DMS 273 treated with DMSO at 0.1 percent for 48 hours (cell line): ENCODE measurements around the gene NECAB2.

ENCODE experiments used
- DNase-seq: peaks from one replicate; lab custom pipeline; 2025; lab: John Stamatoyannopoulos, UW

Gene NECAB2

DNA sequence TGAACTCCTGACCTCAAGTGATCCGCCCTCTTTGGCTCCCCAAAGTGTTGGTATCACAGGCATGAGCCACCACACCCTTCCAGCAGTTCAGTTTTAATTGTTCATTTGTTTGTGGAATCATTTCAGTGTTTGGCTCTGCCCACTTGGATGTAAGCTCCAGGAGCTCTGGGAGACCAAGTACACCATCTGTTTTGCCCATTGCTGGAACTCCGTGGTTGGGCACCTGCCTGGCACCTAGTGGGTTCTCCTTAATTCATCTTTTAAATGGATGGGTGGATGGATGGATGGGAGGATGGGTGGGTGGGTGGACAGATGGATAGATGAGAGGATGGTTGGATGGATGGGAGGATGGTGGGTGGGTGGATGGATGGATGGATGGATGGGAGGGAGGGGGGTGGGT is 953 bp upstream of the NECAB2 start:
- no peak for DNase-seq

DNA sequence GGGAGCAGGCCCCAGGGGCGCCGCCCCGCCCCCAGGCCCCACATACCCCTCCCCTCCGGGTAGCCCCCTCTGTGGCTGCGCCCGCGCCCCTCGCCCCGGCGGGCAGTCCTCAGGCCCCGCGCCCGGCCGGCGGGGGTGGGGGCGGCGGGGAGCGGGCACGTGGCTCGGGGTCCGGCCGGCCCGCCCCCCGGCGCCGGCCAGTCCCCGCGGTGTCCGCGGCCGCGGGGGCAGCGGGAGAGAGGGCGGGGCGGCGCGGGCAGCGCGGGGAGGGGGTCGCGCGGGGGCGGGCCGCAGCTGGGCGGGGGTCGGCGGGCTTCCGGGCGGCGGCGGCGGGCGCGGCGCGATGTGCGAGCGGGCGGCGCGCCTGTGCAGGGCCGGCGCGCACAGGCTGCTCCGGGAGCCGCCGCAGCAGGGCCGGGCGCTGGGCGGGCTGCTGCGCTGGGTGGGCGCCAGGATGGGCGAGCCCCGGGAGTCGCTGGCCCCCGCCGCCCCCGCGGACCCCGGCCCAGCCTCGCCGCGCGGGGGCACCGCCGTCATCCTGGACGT is 335 bp downstream of the NECAB2 start:
- DNase-seq = no peak

DNA sequence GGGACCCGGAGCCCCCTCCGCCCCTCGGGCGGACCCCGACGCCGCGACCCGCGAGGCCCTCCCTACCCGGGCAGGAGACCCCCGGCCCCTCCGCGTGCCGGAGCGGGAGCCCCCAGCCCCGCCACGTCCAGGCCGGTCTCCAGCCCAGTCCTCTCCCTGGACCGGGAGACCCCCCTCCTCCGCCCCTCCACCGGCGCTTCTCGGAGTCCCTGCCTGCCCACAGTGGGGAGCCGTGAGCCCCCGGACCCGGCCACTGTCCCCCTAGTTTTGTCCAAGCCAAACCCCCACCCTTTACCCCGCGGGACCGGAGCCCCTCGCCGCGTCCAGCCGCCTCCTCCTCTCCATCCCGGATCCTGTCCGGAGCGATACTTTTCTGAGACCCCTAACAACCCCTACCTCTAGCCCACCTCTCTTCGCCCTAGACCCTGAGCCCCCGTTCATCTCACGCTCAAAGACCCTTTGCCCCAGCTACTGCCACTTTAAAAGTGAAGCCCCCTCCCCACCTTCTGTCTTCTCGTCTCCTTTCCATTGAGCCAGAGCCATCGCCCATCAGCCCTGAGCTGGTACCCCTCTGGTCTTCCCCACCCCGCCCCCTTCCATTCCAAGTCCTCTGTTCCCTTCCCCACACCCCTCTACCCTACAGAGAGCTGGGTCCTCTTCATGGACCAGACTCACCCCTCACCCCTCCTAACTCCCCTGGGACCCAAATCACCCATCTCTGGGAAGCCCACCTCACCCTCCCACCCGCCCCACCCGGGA is 1.0 kb downstream of the NECAB2 start:
- no peak for DNase-seq

DNA sequence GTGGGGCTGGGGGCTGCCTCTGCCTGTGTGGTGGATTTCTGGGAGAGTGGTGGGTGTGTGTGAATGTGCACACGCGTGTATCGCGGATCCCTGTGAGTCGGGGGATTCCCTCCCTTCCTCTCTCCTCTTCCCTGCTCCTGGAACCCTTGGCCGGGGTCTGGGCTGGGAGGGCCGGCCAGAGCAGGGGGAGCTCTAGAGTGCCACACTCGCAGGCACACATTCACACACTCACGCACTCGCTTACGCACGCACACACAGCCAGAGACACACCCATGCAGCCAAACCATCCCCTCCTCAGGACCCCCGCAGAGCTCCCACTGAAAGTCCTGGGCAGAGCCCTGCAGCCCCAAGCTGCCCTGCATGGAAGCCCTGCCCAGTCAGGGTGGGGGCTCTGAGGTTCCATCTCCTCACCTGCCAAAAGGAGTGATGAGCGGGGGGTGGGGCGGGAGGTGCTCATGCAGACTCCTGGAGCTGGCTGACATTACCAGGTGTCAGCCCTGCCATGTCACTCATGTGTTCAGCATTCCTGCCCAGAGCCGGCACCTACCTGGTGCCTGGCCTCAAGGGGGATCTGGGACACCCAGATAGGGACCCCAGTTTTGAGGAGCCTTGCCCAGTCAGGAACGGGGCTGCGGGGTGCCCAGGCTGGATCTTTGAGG is 1.9 kb downstream of the NECAB2 start:
- DNase-seq = no peak

DNA sequence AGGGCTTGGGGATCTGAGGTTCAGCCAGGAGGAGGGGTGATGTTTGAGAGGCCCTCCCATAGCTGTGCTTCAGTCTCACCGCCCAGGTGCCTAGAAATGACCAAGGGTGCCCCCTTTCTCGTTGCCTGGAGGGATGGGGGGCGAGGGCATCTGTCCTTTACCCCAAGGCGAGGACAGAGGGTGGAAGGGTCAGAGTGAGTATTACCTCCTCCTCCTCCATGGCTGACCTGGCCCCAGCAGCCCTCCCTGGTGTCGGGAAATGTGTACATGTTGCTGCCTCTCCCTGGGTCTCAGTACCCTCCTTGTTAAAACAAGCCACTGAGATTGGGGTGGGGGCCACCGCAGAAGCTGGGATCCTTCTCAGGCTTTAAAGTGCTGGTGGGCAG is 2.4 kb downstream of the NECAB2 start:
- DNase-seq = no peak

DNA sequence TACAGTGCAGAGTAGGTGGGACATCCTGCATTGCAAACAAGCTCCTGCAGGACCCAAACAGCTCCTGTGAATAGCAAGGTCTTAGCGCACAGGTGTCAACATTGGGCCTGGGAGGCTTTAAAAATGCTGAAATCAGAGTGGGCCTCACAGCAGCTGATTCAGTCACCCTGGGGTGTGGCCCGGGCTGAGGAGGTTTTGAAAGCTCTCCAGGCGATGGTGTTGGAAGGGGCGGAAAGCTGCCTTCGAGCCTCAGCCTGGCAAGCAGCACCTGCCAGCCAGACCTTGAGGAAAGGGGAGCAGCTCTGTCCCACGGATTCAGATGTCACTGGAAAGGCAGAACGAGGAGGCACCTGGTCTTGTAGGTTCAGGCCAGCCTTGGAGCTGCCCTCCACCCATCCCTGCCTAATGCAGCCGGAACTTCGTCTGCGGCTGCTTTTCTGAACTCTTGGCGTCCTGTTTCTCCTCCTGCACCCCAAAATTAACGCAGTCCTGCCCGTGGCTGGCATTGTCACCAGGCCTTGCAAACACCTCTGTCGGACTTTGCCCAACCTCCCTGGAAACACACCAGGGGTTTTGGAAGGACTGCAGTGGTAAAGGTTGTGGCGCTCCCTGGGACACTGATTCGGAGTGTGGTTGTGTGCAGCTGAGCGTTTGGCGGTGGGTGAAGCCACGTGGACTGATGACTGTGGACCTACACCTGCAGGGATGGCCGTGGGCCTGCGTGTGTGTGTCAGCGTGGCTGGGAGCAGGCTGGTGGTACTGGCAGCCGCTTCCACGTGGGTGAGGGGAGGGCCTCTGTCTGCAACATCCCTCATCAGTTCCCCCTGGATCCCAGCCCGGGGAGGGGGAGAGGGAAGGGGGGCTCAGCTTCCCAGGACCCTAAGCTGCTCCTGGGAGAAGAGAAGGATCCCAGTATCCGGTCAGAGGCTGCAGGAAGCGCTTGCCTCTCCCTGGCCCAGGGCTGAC is 3.4 kb downstream of the NECAB2 start:
- no peak for DNase-seq

DNA sequence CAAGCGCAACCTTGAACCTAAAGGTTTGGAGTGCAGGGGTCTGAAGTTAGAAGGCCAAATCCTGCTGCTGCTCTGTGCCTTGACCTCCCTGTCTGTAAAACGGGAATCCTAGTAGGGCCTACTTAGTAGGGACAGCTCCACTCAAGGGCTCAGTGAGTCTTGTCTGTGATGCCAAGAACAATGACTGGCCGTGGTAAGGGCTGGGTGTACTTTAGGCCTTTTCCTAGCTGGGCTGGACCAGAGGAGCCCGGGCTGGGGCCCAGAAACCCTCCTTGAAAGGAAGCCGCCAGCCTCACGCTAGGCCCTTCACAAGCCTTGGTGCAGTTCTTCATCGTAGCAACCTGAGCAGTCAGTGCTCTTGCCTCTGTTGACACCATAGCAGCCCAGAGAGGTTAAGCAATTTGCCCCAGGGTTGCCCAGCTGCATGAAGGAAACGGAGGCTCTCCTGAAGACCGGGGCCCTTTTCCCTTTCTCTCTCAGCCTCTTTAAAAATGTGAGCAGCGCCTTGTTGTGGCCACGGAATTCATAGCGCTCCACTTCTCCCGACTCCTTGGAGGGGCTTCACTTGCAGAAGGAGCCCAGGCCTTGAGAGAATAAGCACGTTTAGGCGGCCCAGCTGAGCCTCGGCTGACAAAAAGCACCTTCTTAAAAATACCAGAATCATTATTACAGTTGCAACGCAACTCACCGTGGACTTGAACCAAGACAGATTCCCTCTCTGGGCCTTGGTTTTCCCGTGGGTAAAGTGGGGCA is 4.4 kb downstream of the NECAB2 start:
- no peak for DNase-seq

DNA sequence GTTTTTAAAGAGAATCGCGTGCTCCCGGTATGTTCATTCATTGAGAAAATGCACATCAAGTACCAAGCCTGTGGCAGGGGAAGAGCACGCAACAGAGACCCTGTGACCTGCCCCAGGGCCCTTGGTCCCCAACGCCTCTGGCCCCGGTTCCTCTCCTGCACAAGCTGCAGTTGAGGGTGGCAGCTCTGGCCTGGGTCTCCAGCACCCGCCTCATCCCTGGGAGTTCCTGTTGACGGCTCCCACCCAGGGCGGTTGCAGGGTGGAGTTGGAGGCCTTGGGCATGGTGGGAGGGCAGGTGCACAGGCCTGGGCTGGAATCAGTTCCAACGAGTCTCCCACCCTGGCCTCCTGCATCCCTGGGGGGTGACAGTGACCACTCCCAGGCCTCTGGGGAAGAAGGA is 5.0 kb downstream of the NECAB2 start:
- DNase-seq = no peak

DNA sequence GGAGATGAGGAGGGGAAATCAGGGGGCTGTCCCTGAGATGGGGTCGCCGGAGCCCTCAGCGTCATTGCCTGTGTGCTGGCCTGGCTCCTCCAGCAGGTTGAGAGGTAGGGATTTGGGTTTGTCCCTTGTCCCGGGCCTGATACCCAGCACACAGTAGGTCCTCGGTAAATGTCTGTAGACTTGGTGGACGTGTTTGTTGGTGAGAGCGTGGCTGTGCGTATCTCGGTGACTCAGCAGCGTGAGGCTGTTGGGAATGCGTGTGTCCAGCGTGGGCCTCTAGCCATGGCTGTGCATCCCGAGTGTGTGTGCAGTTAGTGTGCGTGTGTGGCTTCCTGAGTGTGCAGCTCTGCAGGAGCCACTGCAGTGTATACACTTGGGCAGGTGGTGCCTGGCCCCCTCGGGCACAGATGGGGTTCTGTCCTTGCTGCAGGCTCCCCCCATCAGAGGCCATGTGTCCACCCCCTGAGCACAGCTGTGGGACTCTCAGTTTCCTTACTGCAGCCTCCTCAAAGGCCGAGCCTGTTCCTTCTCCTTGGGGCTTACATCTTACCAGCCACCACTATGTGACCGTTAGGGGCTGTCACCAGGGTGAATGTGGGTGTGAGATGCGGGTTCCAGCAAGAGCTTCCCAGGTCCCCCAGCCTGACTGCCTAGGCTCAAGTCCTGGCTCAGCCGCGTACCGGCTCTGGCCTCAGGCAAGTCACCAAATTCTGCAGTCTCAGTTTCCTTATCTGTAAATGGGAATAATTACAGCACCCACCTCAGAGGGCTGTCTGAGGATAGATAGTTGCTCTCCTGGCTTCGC is 5.7 kb downstream of the NECAB2 start:
- DNase-seq = no peak

DNA sequence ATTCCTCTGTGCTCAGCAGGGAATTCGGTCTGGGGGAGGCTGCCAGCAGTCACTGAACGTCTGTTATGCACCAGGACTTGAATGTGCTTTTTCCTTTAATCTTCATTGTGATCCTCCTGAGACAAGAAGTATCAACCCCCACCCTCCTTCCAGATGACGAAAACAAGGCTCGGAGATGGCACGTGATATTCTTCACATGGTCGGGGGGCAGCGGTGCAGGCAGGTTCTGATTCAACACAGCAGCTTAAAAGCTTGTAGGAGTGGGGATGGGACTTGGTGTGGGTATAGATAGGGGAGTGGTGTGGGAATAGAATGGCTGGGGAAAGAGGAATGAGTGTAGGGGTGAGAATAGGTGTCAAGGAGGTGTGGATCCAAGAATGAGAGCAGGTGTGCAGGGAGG is 6.4 kb downstream of the NECAB2 start:
- no peak for DNase-seq

DNA sequence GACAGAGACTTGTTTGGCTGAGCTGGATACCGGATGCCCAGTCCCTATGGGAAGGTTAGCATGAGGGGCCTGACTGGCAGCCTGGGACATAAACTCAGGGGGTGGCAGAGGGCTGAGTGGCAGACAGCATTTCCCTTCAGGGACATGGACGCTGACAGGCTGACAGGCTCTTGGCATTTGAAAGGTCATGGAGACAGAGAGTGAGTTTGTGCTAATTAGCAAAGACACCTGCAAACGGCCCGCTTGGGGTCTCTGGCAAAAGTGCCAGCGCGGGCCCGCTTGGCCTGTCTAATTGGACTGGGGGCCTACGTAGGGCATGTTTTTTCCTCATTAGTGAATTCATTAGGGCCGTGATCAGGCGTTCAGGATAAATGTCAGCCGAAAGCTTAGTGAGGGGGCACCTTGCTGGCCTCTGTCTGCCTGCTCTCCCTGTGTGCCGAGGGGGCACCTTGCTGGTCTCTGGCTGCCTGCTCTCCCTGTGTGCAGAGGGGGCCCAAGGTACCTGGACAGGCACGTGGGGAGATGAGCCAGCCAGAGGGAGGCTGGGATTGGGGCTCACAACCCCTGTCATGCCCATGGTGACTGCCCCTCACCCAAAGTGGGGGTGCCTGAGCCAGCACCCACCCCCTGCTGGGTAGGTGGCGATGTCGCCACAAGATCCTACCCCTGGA is 7.7 kb downstream of the NECAB2 start:
- DNase-seq = no peak

DNA sequence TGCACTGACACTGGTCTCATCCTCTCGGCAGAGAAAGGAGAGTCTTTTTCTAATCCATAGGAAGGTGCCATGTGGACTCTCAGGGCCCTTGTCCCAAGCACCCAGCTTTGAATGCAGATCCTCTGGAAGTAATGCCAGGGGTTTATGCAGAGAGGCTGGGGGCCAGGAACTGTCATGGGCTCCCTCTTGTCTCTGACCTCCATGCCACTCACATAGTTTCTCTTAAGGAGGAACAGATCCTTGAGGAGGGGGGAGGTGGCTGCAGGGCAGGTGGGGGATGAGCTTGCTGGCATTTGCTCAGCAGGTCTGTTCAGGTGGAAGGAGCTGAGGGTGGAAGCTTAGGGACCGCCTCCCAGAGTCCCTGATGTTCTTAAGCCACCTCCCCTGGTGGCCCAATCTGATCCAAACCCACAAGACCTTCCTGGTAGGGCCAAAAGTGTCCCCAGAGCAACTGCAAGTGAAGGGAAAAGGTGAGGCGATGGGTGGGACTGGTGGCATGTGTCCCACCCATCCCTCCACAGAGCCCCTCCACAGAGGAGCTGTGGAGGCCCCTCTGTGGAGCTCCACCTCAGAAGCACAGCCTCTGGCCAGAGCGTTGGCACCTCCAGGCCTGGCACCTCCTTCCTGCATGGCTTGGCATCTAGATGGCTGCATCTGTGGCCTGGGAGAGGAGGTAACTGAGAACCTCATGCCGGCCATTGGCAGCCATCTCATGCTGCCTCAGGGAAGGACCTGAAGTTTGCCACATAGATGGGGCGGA is 9.2 kb downstream of the NECAB2 start:
- no peak for DNase-seq

DNA sequence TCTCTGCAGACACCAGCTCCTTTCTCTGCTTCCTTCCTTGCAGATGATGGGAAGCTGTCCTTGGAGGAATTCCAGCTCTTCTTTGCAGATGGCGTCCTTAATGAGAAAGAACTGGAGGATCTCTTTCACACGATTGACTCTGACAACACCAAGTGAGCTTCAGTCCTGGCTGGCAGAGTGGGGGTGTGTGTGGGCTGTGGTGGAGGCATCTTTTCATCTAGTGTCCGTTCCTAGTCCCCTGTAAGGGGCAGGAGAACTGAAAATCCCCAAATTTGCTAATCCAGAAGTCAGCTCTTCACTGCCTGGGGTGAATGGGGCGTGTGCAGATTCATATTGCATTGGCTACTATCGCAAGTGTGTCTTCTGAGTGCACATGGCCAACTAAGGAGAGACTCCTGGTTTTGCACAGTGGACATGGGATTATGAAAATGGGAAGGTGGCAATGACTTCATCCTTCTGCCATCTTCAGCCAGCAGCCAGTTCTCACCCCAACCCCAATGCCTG is 10.4 kb downstream of the NECAB2 start:
- DNase-seq = no peak

DNA sequence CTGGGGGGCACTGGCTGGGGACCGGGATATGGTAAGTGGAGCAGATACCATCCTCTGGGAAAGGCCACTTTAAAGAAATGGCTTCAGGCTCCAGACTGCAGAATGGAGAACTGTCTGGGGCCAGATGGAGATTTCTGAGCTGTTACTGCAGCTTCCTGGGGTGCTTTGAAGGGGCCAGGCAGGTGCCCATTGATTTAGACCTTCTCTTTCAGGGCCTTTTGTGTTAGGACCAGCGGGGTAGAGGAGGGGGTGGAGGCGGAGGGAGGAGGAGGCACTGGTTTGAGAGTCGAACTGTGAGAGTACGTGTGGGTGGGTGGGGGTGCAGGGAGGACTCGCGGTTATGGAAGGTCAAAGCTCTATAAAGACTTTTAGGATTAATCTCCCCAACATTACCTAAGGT is 11.4 kb downstream of the NECAB2 start:
- DNase-seq = no peak

DNA sequence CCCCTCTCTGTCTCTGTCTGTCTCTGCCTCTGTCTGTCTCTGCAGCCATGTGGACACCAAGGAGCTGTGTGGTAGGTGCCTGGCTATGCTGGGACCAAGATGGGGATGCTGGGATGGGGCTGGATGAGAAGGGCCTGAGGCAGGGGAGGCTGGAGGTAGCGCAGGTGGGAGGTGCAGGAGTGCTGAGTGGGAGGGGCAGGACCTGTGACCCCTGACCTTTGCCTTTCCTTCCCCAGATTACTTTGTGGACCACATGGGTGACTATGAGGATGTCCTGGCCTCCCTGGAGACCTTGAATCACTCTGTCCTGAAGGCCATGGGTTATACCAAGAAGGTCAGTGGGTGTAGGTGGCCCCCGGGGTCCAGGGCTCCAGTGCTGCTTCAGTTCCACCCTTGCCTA is 12.8 kb downstream of the NECAB2 start:
- no peak for DNase-seq

DNA sequence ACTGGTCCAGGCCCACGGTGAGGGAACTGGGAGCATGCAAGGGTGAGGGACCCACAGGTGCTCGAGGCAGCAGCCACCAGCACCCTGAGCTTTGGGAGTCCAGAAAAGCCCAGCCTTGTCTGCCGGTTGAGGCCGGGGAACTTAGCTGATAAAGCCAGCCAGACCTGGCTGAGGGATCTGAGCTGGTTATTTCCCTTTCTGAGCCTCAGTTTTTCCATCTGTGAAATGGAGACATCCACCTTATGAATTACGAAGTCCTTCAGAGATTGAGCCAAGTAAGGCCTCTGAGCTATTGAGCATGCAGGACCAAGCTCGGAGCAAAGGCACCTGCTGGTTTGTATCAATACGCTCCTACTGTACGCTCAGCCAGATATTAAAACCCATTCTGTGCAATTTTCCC is 13.8 kb downstream of the NECAB2 start:
- DNase-seq = no peak

DNA sequence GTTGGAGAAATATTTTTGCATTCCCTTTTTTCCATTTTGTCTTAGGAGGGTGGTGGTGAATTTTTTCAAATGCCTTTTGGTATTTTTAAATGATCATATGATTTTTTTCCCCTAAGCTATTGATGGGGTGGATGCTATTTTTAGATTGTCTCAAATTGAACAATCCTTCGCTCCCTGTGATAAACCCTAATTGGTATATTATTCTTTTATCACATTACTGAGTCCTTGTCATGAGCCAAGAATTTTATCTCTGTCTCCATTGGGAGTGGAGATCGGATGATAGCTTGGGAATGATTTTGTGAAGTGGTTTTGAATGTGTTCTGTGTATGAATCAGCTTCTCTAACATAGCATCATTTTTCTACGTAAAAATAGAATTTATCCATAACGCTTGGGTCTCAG is 15.4 kb downstream of the NECAB2 start:
- DNase-seq = no peak

DNA sequence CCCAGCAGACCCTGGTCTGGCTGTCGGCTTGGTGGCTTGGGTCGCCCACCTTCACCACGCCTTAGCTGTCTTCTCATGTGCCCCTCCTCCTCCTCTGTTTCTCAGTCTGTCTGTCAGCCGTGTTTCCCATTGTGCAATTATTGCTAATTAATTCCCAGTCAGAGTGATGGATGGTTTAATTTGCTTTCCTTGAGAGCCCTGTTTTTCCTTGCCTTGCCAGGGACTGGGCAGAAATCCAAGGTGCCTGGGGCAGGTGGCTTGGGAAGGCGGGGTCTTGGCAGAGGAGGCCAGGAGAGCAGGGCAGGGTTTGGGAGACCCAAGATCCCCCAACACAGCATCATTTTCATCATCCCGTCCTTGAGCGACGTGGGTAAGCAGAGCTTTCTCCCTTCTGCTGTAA is 21.3 kb downstream of the NECAB2 start:
- no peak for DNase-seq

DNA sequence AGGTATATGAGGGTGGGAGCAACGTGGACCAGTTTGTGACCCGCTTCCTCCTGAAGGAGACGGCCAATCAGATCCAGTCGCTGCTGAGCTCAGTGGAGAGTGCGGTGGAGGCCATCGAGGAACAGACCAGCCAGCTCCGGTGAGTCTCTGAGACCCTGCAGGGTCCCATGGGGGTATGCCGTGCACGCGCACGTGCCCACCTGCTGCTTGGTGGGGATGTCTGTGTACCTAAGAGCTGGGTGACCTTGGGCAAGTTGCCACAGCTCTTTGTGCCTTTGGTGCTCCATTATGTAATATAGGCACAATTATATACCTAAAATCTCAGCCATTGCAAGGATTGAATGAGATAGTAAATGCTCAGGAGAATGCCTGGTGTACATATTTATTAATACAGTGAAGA is 22.4 kb downstream of the NECAB2 start:
- no peak for DNase-seq
